ENCODE data around the gene DCTN2.

DNA sequence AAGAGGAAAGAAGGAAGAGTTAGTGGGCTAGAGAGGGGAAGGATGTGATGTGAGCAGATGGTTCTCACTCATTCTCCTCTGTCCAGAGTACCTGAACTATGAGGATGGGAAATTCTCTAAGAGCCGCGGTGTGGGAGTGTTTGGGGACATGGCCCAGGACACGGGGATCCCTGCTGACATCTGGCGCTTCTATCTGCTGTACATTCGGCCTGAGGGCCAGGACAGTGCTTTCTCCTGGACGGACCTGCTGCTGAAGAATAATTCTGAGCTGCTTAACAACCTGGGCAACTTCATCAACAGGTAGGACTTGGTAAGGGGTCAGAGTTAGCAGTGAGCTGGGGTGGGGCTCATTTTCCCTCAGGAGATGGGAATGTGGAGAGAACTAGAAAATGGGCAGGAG, 34.3 kb downstream of the DCTN2 start:
- TF ChIP-seq SP1 (IDR thresholded peaks at IDR 0.05) (no peak), ZNF384 (IDR thresholded peaks at IDR 0.05) (no peak), BHLHE40 (IDR thresholded peaks at IDR 0.05; ENCODE audit: borderline replicate concordance) (no peak), FOXA1 (IDR thresholded peaks at IDR 0.05) (no peak), HDGF (IDR thresholded peaks at IDR 0.05; ENCODE audit: borderline replicate concordance) (no peak), TARDBP (IDR thresholded peaks at IDR 0.05) (no peak), ELF4 (IDR thresholded peaks at IDR 0.05) (no peak), SUZ12 (IDR thresholded peaks at IDR 0.05) (no peak), FOXM1 (IDR thresholded peaks at IDR 0.05; ENCODE audit: borderline replicate concordance) (no peak), LEF1 (IDR thresholded peaks at IDR 0.05; ENCODE audit: borderline replicate concordance) (no peak), ARNT (IDR thresholded peaks at IDR 0.05) (no peak)
- TF ChIP-seq, protein P1, sequence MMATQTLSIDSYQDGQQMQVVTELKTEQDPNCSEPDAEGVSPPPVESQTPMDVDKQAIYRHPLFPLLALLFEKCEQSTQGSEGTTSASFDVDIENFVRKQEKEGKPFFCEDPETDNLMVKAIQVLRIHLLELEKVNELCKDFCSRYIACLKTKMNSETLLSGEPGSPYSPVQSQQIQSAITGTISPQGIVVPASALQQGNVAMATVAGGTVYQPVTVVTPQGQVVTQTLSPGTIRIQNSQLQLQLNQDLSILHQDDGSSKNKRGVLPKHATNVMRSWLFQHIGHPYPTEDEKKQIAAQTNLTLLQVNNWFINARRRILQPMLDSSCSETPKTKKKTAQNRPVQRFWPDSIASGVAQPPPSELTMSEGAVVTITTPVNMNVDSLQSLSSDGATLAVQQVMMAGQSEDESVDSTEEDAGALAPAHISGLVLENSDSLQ (IDR thresholded peaks at IDR 0.05), result no peak
